NT2/D1 (cell line): ENCODE results near the gene TUFT1.

Experiments
- SUZ12 ChIP-seq: IDR thresholded peaks from 2 replicates; pipeline ENCODE4 v1.6.1; 2011; ENCODE audit not compliant: insufficient read length, insufficient read depth; ENCODE audit errors: extremely low read depth
- YY1 ChIP-seq: IDR thresholded peaks from 2 replicates; pipeline ENCODE4 v1.6.1; 2011; ENCODE audit not compliant: insufficient read length, insufficient read depth
- ZNF274 ChIP-seq: IDR thresholded peaks from 2 replicates; pipeline ENCODE4 v1.6.1; 2011; ENCODE audit warnings: mild to moderate bottlenecking, low read depth, low read length

GRCh38 chr1:151495316-151495715 is 44.8 kb upstream of the TUFT1 start:
- no peak for TF ChIP-seq YY1
- TF ChIP-seq ZNF274, result no peak
- TF ChIP-seq SUZ12, result no peak
